HTR-8/SVneo (cell line): ENCODE measurements around the gene ROBO2.

Experiments
- DNase-seq: peaks from one replicate; pipeline ENCODE4 v3.0.0; 2011; ENCODE audit warnings: low spot score, mixed read lengths; ENCODE audit not compliant: insufficient read length
- FAIRE-seq: peaks from 2 replicates; lab custom pipeline; 2011; peaks lifted over from hg19 to GRCh38; lab: Jason Lieb, UNC

The ROBO2 gene

DNA sequence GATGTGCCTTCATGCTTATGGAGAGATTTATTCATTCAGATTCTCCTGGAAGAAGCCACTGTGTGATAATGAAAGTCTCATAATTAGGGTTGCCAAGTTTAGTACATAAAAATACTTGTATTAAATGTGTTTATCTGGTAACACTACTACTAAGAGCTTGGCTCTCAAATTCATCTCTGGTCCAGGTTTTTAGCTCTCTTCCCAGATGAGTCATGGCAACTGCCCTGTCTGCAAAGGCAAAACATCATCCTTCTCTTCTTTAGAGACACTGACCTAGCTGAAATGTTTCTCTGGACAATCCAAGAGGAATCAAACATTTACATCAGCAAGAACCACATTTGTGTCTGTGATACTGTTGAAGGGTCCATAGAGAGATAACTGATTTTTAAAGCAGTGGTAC lies 269.6 kb downstream of the ROBO2 start:
- FAIRE-seq, result no peak
- DNase-seq, result no peak

GRCh38 chr3:77313843-77314242 lies 273.9 kb downstream of the ROBO2 start:
- FAIRE-seq, result no peak
- DNase-seq, result no peak

- FAIRE-seq, result no peak
- no peak for DNase-seq
Measured at GRCh38 chr3:77319711-77320110, 279.8 kb downstream of the ROBO2 start.

GRCh38 chr3:77320514-77320913 lies 280.6 kb downstream of the ROBO2 start:
- FAIRE-seq (no peak), DNase-seq (no peak)

DNA sequence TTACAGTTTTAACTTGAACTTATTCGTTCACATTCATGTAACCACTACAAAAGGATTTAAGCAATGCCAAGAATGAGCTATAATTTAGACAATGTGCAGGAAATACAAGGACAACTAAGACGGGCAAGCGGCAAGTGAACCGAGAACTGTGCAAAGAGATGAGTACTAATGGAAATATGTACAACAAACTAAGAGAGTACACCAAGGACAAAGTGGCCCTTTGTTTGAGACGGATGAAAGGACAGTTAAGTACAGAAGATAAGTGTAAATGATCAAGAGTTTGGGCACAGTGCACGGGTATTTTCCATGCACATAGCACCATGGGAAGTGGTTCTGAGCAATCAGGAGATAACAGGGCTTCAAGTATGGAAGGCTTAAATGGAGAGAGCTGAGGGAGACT lies 281.7 kb downstream of the ROBO2 start:
- FAIRE-seq (no peak), DNase-seq (no peak)

DNA sequence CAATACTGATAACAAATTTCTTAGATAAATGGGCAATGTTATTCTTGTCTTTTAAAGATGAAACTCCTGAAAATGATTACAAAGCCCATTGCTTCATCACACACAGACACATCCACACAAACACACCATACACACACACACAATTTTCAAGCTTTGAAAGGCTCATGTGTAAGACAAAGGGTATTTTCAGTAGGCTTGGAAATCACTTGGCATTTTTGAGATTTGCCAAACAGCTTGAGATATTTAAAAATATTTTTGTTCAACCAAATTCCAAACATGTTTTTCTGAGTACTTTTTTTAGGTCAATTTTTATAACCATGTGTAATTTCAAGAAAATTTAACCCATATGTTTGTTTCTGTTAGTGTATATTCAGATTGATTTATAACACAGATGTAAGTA lies 283.7 kb downstream of the ROBO2 start:
- no peak for FAIRE-seq
- no peak for DNase-seq

GRCh38 chr3:77324105-77324504 lies 284.2 kb downstream of the ROBO2 start:
- no peak for FAIRE-seq

GRCh38 chr3:77325280-77325679 lies 285.4 kb downstream of the ROBO2 start:
- no peak for DNase-seq
- FAIRE-seq, result no peak

More at GRCh38 chr3:77324105-77324504, 284.2 kb downstream of the ROBO2 start:
- DNase-seq, result no peak

DNA sequence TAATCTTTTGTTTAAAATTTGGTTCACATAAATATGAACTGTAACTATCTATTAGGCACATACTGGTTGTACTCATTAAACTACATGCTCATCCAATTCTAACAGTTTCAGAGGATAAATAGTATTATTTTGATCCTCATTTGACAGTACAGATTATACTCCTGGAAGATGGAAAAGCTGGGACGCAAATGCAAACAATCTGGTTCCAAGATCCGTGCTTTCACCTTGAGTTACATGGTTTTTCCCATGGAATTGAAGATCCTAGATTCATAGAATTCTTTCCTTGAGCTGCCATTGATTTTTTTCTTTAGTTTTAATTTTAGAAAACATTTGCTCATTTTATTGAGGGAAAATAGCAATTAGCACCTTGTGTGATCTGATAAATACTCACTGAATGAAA lies 285.8 kb downstream of the ROBO2 start:
- FAIRE-seq (no peak), DNase-seq (no peak)

- FAIRE-seq (no peak), DNase-seq (no peak)
Measured at GRCh38 chr3:77326586-77326985, 286.7 kb downstream of the ROBO2 start.

GRCh38 chr3:77328690-77329089 lies 288.8 kb downstream of the ROBO2 start:
- FAIRE-seq (no peak), DNase-seq (no peak)

- no peak for FAIRE-seq
Measured at GRCh38 chr3:77329116-77329515, 289.2 kb downstream of the ROBO2 start.

GRCh38 chr3:77338195-77338594 lies 298.3 kb downstream of the ROBO2 start:
- no peak for FAIRE-seq

More at GRCh38 chr3:77329116-77329515, 289.2 kb downstream of the ROBO2 start:
- DNase-seq, result no peak

GRCh38 chr3:77342027-77342426 lies 302.1 kb downstream of the ROBO2 start:
- DNase-seq (no peak), FAIRE-seq (no peak)

More at GRCh38 chr3:77338195-77338594, 298.3 kb downstream of the ROBO2 start:
- DNase-seq, result no peak

GRCh38 chr3:77342688-77343087 lies 302.8 kb downstream of the ROBO2 start:
- no peak for DNase-seq
- FAIRE-seq, result no peak

GRCh38 chr3:77345009-77345408 lies 305.1 kb downstream of the ROBO2 start:
- FAIRE-seq, result no peak
- DNase-seq, result no peak

- FAIRE-seq (no peak), DNase-seq (no peak)
Measured at GRCh38 chr3:77348244-77348855, 308.5 kb downstream of the ROBO2 start.

DNA sequence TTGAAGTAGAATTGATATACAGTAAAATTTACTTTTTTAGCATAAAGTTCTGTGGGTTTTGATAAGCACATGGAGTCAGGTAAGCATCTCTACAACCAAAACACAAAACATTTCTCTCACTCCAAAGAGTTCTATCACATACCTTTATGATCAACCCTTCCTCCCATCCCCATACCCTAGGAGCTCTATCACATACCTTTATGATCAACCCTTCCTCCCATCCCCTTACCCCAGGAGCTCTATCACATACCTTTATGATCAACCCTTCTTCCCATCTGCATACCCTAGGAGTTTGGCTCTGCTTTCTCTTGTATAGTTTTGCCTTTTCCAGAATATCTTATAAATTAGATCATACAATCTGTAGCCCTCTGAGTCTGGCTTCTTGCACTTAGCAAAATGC lies 315.1 kb downstream of the ROBO2 start:
- DNase-seq (no peak), FAIRE-seq (no peak)

DNA sequence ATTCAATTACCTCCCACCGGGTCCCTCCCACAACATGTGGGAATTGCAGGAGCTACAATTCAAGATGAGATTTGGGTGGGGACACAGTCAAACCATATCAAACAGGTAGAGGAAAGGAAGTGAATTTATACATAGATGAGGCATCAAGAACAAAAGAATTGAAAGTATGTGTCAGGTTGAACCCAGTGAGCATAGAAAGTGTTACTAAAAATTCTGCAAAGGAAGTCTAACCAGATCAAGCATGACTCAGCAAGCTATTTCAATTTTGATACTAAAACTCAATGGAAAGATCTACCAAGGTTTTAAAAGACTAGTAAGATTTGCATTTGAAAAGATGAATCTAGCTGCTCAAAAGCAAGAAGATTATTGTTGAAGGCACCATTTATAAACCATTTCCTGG lies 323.0 kb downstream of the ROBO2 start:
- FAIRE-seq (no peak), DNase-seq (no peak)

DNA sequence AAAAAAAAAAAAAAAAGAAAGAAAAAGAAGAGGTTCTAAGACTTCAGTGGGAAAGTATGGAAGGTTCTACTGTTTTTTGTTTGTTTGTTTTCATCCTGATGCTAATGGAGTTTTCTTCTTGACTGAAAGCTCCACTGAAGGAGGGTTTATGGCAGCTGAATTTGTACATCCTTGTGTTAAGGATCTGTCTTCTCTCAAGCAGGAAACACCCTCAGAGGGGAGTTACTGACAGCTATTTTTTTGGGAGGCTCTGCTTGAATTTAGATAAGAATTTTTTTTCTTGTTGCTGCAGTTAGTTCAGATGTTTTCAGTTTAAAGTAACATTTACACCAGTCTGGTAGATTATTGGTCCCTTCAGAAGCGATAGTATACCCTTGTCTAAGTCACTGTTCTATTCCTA lies 325.3 kb downstream of the ROBO2 start:
- DNase-seq (no peak), FAIRE-seq (no peak)

DNA sequence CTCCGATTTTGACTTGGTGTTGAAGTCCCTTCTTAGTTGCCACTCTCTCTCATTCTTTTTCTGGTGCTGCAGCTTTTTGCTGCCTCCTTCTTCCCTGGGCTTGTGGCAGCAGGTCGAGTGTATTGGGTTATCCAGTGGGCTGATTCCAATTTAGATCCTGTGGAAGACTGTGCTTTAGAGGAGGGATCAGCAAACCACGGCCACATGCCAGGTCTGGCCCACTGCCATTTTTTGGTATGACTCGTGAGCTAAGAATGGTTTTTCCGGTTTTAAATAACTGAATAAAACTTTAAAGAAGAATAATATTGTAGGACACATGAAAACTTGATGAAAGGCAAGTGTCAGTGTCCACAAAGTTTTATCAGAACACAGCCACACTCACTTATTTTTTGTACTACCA lies 330.5 kb downstream of the ROBO2 start:
- FAIRE-seq, result no peak
- DNase-seq, result peak; percentile 5

GRCh38 chr3:77372018-77372417 lies 332.1 kb downstream of the ROBO2 start:
- DNase-seq, result no peak
- FAIRE-seq, result no peak
